A549 (cell line): Measurements from ENCODE around the gene C5orf58. TPM values are rescaled to one million over a fixed set of nuclear protein-coding genes. Genes with fewer than 3 reads are reported as not detected.

Experiments used
- ATAC-seq, 2 experiments: fragments of 200-7000 bp in 1 of 2; fragments of >200 bp in 1 of 2; cut with Nextera tagmentation in 1 of 2; cut with Tn5 transposase in 1 of 2; 3 replicates each; pipeline versions ENCODE4 v1.8.0 to v1.9.1; 2018 to 2020; ENCODE audit warnings: mild to moderate bottlenecking in 1 of 2, moderate library complexity in 1 of 2
- CTCF ChIA-PET: fragments of 300-600 bp; sonication (Branson Sonifier 250); formaldehyde crosslinking; extraction: SDS; loops from one replicate; lab custom pipeline; 2021; ENCODE audit warnings: antibody characterized with exemption, inconsistent platforms; lab: Yijun Ruan, JAX
- POLR2A ChIA-PET: fragments of 350-600 bp; formaldehyde crosslinking; extraction: SDS; loops from one replicate; lab custom pipeline; 2021; ENCODE audit warnings: antibody characterized with exemption, inconsistent platforms; lab: Yijun Ruan, JAX
- DNase-seq, 2 experiments: peaks; one replicate each; pipeline versions ENCODE4 v3.0.0 to v3.0.0-alpha.2; 2011 to 2016; ENCODE audit warnings: low read depth in 1 of 2, low spot score in 1 of 2
- FAIRE-seq: peaks from 2 replicates; lab custom pipeline; 2011; peaks lifted over from hg19 to GRCh38; lab: Jason Lieb, UNC
- H3K27ac ChIP-seq, 2 experiments: fragments of >200 bp; sonication (Bioruptor Twin); formaldehyde crosslinking; 3 replicates each; pipeline ENCODE4 v1.5.1; 2016 to 2017
- H3K4me1 ChIP-seq: fragments of >200 bp; sonication (Bioruptor Twin); formaldehyde crosslinking; 3 replicates; pipeline ENCODE4 v1.6.1; 2016
- H3K4me2 ChIP-seq: fragments of >200 bp; sonication (Bioruptor Twin); formaldehyde crosslinking; 3 replicates; pipeline ENCODE4 v1.6.1; 2016
- H3K4me3 ChIP-seq: fragments of >200 bp; sonication (Bioruptor Twin); formaldehyde crosslinking; 3 replicates; pipeline ENCODE4 v1.5.1; 2016
- H3K9me3 ChIP-seq: fragments of >200 bp; sonication (Bioruptor Twin); formaldehyde crosslinking; 3 replicates; pipeline ENCODE4 v1.6.1; 2016
- EP300 ChIP-seq, 2 experiments: fragments of >200 bp; sonication (Bioruptor Twin); formaldehyde crosslinking; IDR thresholded peaks; 2 replicates in 1 of 2; 3 replicates in 1 of 2; pipeline ENCODE4 v1.6.1; 2016 to 2017
- HDAC2 ChIP-seq: fragments of 200-600 bp; sonication (generic); IDR thresholded peaks from 2 replicates; pipeline ENCODE4 v1.6.1; 2016
- JUN ChIP-seq, 2 experiments: fragments of >200 bp; sonication (Bioruptor Twin); formaldehyde crosslinking; IDR thresholded peaks; 2 replicates in 1 of 2; 3 replicates in 1 of 2; pipeline ENCODE4 v1.6.1; 2016 to 2017
- JUNB ChIP-seq: fragments of >200 bp; sonication (Bioruptor Twin); formaldehyde crosslinking; IDR thresholded peaks from 2 replicates; pipeline ENCODE4 v1.6.1; 2016
- KDM1A ChIP-seq: fragments of 200-600 bp; sonication (generic); IDR thresholded peaks from 2 replicates; pipeline ENCODE4 v1.6.1; 2016; ENCODE audit warnings: low read depth, mild to moderate bottlenecking
- KDM5A ChIP-seq: fragments of 200-600 bp; sonication (generic); IDR thresholded peaks from 2 replicates; pipeline ENCODE4 v1.6.1; 2016; ENCODE audit warnings: antibody characterized with exemption, mild to moderate bottlenecking
- NR3C1 ChIP-seq: fragments of >200 bp; sonication (Bioruptor Twin); formaldehyde crosslinking; IDR thresholded peaks from 3 replicates; pipeline ENCODE4 v1.6.1; 2017
- POLR2A ChIP-seq: IDR thresholded peaks from 2 replicates; pipeline ENCODE4 v1.6.1; 2012; ENCODE audit warnings: mild to moderate bottlenecking, low read length
- RAD21 ChIP-seq, 2 experiments: fragments of >200 bp in 1 of 2; sonication (Bioruptor Twin) in 1 of 2; formaldehyde crosslinking in 1 of 2; IDR thresholded peaks in 1 of 2; conservative IDR thresholded peaks in 1 of 2; 2 replicates in 1 of 2; 3 replicates in 1 of 2; pipeline ENCODE4 v1.6.1; 2012 to 2018; ENCODE audit warnings: inconsistent platforms in 1 of 2
- RARB ChIP-seq: fragments of 250-450 bp; sonication (Bioruptor Pico); IDR thresholded peaks from 2 replicates; pipeline ENCODE4 v1.8.0; 2021; ENCODE audit warnings: mild to moderate bottlenecking, moderate library complexity
- SMC3 ChIP-seq: fragments of >200 bp; sonication (Bioruptor Twin); formaldehyde crosslinking; IDR thresholded peaks from 3 replicates; pipeline ENCODE4 v1.6.1; 2018; ENCODE audit warnings: inconsistent platforms
- TFCP2L1 ChIP-seq: fragments of 250-450 bp; sonication (Bioruptor Pico); IDR thresholded peaks from 2 replicates; pipeline ENCODE4 v1.5.0; 2021; ENCODE audit warnings: mild to moderate bottlenecking
- ZC3H11A ChIP-seq: fragments of 450-650 bp; IDR thresholded peaks from 2 replicates; pipeline ENCODE4 v1.6.1; 2014; ENCODE audit warnings: antibody characterized with exemption, mild to moderate bottlenecking
- WGBS: methylation state at CpG from one replicate; pipeline ENCODE4 v1.1.6; 2017; ENCODE audit errors: missing lambda C conversion rate; 5-methylcytosine and 5-hydroxymethylcytosine counted together
- polyA plus RNA-seq, 4 experiments: library from polyadenylated mRNA; depleted of rRNA in 3 of 4; stranded (reverse); fragments of >200 nt; fragmentation: RNase III in 1 of 4; extraction: RNeasy Plus Mini Kit Qiagen cat#74134 plus additional on column Dnase treatment in 1 of 4; gene quantifications; 2 replicates in 3 of 4; 3 replicates in 1 of 4; pipeline ENCODE4 v1.2.3, GENCODE V29; 2011 to 2017
- TF ChIP-seq, protein P1 (sequence below): IDR thresholded peaks from 2 replicates; pipeline ENCODE4 v1.6.1; 2012
- TF ChIP-seq, protein P2 (sequence below): fragments of >200 bp; sonication (Bioruptor Twin); formaldehyde crosslinking; IDR thresholded peaks from 2 replicates; pipeline ENCODE4 v1.6.1; 2016
- TF ChIP-seq, protein P3 (sequence below): fragments of 150-350 bp; IDR thresholded peaks from 2 replicates; pipeline ENCODE4 v1.6.1; 2014; ENCODE audit warnings: low read depth, mild to moderate bottlenecking, low read length
- TF ChIP-seq, protein P4 (sequence below): fragments of 200-600 bp; sonication (generic); IDR thresholded peaks from 2 replicates; pipeline ENCODE4 v1.6.1; 2016; ENCODE audit warnings: antibody characterized with exemption, mild to moderate bottlenecking, moderate library complexity
- TF ChIP-seq, protein P5 (sequence below): IDR thresholded peaks from 2 replicates; pipeline ENCODE4 v1.6.1; 2012
- TF ChIP-seq, protein P6 (sequence below): fragments of 250-450 bp; sonication (Bioruptor Pico); IDR thresholded peaks from 2 replicates; pipeline ENCODE4 v1.5.0; 2020; ENCODE audit warnings: low read depth, mild to moderate bottlenecking, moderate library complexity

The C5orf58 gene
- polyA plus RNA-seq, 2 of the 4 experiments (the other 2 are of a cell fraction), result not detected

DNA sequence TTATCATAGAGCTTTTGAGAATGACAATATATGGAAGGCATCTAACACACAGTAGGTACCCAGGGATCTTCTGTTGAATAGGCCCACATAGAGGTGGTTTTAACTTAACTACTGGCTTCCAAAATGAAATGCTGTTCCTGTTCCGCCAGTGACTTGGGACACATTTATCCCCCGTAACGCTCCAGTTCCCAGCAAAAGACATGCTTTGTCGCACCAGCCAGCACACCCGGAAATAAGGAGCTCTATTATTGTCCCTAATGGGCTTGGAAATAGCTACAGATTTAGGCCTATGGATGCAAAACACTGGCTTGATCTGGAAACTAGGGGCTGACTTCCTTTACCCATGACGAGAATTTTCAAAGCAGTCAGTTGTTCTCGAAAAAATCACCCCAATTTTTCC, 45.9 kb upstream of the C5orf58 start (continued):
- TF ChIP-seq, protein P1, sequence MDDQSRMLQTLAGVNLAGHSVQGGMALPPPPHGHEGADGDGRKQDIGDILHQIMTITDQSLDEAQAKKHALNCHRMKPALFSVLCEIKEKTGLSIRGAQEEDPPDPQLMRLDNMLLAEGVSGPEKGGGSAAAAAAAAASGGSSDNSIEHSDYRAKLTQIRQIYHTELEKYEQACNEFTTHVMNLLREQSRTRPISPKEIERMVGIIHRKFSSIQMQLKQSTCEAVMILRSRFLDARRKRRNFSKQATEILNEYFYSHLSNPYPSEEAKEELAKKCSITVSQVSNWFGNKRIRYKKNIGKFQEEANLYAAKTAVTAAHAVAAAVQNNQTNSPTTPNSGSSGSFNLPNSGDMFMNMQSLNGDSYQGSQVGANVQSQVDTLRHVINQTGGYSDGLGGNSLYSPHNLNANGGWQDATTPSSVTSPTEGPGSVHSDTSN, result no peak
- TF ChIP-seq, protein P2, sequence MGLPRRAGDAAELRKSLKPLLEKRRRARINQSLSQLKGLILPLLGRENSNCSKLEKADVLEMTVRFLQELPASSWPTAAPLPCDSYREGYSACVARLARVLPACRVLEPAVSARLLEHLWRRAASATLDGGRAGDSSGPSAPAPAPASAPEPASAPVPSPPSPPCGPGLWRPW, result no peak
- TF ChIP-seq KDM5A (no peak), RARB (CRISPR knock-in tag) (no peak), HDAC2 (no peak), JUNB (no peak)
- TF ChIP-seq, protein P3, sequence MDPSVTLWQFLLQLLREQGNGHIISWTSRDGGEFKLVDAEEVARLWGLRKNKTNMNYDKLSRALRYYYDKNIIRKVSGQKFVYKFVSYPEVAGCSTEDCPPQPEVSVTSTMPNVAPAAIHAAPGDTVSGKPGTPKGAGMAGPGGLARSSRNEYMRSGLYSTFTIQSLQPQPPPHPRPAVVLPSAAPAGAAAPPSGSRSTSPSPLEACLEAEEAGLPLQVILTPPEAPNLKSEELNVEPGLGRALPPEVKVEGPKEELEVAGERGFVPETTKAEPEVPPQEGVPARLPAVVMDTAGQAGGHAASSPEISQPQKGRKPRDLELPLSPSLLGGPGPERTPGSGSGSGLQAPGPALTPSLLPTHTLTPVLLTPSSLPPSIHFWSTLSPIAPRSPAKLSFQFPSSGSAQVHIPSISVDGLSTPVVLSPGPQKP, result no peak
- TF ChIP-seq, all 56 proteins: peak for 0

DNA sequence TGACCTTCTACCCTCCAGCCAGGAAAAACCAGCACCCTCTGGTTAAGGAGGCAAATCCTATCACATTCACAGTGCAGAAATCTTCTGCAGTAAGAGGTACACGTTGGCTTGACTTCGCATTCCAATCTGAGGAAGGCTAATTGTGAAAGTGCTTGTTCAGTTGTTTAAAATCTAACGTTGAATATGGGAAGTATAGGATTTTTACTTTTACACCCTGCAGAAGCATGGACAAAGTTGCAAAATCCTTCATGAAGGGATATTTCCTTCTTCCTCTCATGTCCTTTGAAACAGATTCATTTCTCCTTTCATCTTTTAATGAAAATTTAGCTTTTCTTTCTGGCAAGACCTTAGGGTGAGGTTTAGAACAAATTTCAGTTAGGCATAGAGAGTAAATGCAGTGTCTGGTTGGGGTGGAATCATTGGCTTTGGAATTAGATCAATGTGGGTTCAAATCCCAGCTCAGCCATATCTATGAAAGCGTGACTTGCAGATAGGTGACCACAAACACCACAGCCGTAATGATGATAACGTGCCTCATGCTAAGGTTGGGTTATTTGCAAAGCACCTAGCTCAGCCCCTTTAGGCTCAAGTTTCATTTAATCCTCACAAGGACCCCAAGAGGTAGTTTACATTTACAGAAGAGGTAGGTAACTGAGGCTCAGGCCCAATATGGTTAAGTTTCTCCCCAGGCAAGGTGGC, 42.2 kb upstream of the C5orf58 start:
- FAIRE-seq (no peak), ATAC-seq (no peak), DNase-seq (no peak)
- Histone ChIP-seq H3K4me2 (no peak overlapping the region), H3K4me3 (no peak overlapping the region), H3K27ac (no peak overlapping the region), H3K9me3 (no peaks in the 10 kb centered on the region), H3K4me1 (no peaks in the 10 kb centered on the region)
- 72% methylated on average over 6 of the region's 6 CpGs for WGBS
- POLR2A ChIA-PET, result no interaction called here
- TF ChIP-seq, protein P4, sequence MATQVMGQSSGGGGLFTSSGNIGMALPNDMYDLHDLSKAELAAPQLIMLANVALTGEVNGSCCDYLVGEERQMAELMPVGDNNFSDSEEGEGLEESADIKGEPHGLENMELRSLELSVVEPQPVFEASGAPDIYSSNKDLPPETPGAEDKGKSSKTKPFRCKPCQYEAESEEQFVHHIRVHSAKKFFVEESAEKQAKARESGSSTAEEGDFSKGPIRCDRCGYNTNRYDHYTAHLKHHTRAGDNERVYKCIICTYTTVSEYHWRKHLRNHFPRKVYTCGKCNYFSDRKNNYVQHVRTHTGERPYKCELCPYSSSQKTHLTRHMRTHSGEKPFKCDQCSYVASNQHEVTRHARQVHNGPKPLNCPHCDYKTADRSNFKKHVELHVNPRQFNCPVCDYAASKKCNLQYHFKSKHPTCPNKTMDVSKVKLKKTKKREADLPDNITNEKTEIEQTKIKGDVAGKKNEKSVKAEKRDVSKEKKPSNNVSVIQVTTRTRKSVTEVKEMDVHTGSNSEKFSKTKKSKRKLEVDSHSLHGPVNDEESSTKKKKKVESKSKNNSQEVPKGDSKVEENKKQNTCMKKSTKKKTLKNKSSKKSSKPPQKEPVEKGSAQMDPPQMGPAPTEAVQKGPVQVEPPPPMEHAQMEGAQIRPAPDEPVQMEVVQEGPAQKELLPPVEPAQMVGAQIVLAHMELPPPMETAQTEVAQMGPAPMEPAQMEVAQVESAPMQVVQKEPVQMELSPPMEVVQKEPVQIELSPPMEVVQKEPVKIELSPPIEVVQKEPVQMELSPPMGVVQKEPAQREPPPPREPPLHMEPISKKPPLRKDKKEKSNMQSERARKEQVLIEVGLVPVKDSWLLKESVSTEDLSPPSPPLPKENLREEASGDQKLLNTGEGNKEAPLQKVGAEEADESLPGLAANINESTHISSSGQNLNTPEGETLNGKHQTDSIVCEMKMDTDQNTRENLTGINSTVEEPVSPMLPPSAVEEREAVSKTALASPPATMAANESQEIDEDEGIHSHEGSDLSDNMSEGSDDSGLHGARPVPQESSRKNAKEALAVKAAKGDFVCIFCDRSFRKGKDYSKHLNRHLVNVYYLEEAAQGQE, result no peak
- no peak for TF ChIP-seq SMC3
- TF ChIP-seq EP300 (IDR thresholded peaks at IDR 0.05), result no peak
- TF ChIP-seq TFCP2L1, result no peak
- TF ChIP-seq JUNB, result no peak
- TF ChIP-seq, protein P3, result no peak
- TF ChIP-seq HDAC2, result no peak
- TF ChIP-seq, protein P5, sequence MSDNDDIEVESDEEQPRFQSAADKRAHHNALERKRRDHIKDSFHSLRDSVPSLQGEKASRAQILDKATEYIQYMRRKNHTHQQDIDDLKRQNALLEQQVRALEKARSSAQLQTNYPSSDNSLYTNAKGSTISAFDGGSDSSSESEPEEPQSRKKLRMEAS, result no peak
- TF ChIP-seq KDM1A, result no peak
- TF ChIP-seq, protein P6, sequence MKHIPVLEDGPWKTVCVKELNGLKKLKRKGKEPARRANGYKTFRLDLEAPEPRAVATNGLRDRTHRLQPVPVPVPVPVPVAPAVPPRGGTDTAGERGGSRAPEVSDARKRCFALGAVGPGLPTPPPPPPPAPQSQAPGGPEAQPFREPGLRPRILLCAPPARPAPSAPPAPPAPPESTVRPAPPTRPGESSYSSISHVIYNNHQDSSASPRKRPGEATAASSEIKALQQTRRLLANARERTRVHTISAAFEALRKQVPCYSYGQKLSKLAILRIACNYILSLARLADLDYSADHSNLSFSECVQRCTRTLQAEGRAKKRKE (CRISPR knock-in tag), result no peak
- CTCF ChIA-PET, result interaction anchor here (0.9 to 30.2 kb wide), 2 partner anchors 83 to 380 kb away, joined by 3 to 691 read pairs; partner anchors contain the start of gene FOXI1

DNA sequence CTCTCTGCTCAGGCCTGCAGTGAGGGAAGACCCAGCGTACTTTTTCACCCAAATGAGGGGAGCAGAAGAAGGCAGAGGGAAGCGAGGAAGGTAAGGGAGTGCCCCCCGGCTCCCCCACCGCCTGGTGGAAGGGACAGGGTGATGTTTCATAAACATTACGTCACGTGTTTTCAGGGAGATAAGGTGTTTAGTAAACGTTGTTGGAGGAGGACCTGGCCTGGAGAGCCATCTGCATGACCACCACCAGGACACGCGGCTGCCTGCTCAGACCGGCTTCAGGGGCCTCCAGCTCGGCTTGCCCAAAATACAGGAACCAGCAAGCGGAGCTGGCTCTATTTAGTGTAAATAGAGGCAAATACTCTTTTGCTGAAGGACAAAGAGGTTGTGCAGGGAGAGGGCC, 40.0 kb upstream of the C5orf58 start:
- 85% methylated on average over 12 of the region's 12 CpGs for WGBS
- TF ChIP-seq, protein P4, result no peak
- no peak for TF ChIP-seq TFCP2L1
- no peak for TF ChIP-seq POLR2A
- TF ChIP-seq EP300 (IDR thresholded peaks at IDR 0.05), result no peak
- no peak for TF ChIP-seq JUN (IDR thresholded peaks at IDR 0.05)
- TF ChIP-seq, protein P3, result no peak
- no peak for TF ChIP-seq NR3C1
- TF ChIP-seq, protein P5, result no peak
- TF ChIP-seq ZC3H11A, result no peak
- TF ChIP-seq RAD21 (conservative IDR thresholded peaks at IDR 0.05 in 1 of 2, IDR thresholded peaks at IDR 0.05 in 1 of 2), result no peak

More for the DNA sequence above, 40.0 kb upstream of the C5orf58 start:
- Histone ChIP-seq H3K27ac (no peak overlapping the region), H3K4me3 (no peak overlapping the region), H3K4me1 (no peaks in the 10 kb centered on the region), H3K9me3 (no peaks in the 10 kb centered on the region), H3K4me2 (no peak overlapping the region)
- FAIRE-seq (no peak), ATAC-seq (no peak), DNase-seq (no peak)
- POLR2A ChIA-PET, result no interaction called here
- CTCF ChIA-PET, result interaction anchor here (0.6 to 30.2 kb wide), 5 partner anchors 10 to 491 kb away, joined by 3 to 691 read pairs (median 6); partner anchors contain the start of gene FOXI1
